AG10803 (cell line): ENCODE data around the gene RPL13.
A peak's percentile ranks its signal among the peaks of the same experiment; 100 is the strongest.

Experiments
- DNase-seq: peaks from one replicate; pipeline ENCODE4 v3.0.0; 2010; ENCODE audit warnings: low read depth
- H3K4me3 ChIP-seq: 2 replicates; pipeline ENCODE4 v1.5.1; 2011; ENCODE audit warnings: mild to moderate bottlenecking, low read length, control low read depth
- TF ChIP-seq, protein P1 (sequence below): conservative IDR thresholded peaks from 2 replicates; pipeline ENCODE4 v1.5.1; 2011; ENCODE audit warnings: mild to moderate bottlenecking, low read length, control low read depth, inconsistent platforms

RPL13 gene

DNA sequence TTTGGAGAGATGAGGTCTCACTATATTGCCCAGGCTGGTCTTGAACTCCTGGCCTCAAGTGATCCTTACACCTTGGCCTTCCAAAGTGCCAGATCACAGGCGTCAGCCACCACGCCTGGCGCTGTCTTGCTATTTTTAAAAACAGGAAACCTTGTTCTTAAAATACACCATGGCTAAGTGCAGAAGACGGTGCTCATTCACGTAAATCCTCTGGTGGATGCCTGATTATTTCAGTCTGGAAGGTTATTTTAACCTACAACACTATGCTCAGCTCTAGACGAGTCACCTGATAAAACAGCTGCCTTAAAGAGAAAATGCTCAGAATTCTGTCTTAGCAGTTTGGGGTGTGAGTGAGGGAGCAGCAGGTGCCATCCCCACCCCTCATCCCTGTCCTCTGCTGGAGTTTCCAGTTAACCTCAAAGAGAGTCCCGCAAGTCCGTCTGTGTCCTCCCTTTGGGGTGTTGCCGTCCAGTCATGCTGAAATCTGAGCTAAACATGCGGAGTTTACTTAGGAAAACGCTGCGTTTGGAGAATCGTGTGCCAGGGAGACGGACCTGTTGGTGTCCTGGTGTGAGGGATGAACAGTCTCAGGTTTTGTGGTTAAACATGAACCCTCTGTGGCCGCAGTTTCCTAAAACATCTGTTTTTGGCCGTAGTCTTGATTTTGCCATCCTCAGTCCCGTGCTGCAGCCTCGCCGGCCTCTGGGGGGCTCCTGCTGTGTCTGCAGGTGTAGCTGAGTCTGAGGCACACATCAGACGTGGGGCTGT is 35.2 kb upstream of the RPL13 start:
- TF ChIP-seq, protein P1, sequence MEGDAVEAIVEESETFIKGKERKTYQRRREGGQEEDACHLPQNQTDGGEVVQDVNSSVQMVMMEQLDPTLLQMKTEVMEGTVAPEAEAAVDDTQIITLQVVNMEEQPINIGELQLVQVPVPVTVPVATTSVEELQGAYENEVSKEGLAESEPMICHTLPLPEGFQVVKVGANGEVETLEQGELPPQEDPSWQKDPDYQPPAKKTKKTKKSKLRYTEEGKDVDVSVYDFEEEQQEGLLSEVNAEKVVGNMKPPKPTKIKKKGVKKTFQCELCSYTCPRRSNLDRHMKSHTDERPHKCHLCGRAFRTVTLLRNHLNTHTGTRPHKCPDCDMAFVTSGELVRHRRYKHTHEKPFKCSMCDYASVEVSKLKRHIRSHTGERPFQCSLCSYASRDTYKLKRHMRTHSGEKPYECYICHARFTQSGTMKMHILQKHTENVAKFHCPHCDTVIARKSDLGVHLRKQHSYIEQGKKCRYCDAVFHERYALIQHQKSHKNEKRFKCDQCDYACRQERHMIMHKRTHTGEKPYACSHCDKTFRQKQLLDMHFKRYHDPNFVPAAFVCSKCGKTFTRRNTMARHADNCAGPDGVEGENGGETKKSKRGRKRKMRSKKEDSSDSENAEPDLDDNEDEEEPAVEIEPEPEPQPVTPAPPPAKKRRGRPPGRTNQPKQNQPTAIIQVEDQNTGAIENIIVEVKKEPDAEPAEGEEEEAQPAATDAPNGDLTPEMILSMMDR = no peak
- H3K4me3 ChIP-seq = no peak overlapping the region
- DNase-seq = no peak

DNA sequence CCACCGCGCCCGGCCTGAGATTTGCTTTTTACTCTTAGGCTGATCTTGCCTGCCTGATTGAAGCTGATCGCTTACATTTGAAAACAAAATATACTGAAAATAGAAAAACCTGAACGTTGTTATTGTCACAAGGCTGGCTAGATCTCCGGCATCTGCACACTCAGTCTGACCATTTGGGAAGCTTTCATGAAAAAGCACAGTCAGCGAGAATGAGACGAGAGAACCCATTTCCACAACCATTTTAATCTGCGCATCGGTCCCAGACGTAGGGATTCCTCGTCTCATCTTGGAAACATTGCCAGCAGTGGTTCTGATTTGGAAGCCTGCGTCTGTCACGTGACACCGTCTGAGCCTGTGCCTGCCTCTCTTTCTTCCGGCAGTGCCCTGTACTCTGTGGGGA is 31.4 kb upstream of the RPL13 start:
- H3K4me3 ChIP-seq = no peak overlapping the region
- TF ChIP-seq, protein P1 = no peak
- no peak for DNase-seq

DNA sequence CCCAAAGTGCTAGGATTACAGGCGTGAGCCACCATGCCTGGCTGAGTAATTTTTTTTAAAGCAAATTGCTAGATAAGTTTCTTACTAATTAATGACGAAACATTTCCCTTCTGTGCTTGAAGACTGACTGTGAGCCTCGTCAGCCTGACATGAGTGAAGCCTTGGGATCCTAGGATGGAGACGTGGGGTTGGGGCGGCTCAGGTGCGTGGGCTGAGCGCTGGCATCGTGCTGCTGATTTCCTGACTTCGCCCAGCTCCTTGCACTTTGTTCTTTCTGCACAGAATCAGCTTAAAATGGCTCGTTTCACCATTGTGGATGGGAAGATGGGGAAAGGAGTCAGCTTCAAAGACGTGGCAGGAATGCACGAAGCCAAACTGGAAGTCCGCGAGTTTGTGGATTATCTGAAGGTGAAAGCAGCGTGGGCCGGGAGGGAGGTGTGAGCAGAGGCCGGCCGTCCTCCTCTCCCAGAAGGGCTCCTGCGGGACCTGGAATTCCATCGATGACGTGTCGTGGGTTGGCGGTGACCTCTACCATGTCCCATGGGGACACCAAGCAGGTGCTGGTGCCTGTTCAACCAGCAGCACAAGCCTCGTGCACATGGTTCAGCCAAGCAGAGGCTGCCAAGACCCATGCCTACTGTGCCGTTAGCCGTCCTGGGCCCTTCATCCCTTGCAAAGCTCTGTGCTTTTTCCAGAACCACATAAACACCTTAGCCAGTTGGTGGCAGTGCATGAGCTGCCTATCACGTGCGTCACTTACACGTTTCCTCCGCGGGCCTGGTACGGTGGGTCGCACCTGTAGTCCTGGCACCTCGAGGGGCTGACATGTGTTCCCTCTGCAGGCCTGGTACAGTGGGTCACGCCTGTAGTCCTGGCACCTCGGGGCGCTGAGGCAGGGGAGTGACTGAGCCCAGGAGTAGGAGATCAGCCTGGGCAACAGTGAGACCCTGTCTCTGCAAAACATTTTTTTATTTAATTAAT is 29.8 kb upstream of the RPL13 start:
- TF ChIP-seq, protein P1 = no peak
- no peak for DNase-seq
- no peak overlapping the region for H3K4me3 ChIP-seq

DNA sequence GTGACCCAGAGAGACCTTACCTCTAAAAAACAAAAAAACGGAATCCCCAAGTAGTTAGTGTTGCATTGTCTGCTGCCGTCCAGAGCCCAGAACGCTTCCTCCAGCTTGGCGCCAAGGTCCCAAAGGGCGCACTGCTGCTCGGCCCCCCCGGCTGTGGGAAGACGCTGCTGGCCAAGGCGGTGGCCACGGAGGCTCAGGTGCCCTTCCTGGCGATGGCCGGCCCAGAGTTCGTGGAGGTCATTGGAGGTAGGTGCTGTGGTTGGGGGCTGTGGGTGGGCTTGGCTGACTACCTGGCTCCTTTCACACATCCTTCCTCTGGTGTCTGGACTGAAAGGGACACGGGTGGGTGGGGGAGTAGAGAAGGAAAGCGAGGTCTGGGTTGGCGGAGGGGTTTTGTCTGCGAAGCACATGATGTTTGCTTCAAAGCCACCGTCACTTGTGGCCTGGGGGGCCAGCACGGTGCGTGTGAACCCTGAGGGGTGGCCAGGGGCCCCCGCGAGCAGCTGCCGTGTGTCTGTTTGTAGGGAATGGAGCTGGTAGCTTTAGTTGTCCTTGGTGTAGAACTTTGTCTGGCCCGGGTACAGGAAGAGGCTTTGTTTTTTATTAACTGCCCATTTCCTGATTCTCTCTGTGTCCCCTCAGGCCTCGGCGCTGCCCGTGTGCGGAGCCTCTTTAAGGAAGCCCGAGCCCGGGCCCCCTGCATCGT is 28.5 kb upstream of the RPL13 start:
- no peak overlapping the region for H3K4me3 ChIP-seq
- TF ChIP-seq, protein P1 = no peak
- DNase-seq = no peak

DNA sequence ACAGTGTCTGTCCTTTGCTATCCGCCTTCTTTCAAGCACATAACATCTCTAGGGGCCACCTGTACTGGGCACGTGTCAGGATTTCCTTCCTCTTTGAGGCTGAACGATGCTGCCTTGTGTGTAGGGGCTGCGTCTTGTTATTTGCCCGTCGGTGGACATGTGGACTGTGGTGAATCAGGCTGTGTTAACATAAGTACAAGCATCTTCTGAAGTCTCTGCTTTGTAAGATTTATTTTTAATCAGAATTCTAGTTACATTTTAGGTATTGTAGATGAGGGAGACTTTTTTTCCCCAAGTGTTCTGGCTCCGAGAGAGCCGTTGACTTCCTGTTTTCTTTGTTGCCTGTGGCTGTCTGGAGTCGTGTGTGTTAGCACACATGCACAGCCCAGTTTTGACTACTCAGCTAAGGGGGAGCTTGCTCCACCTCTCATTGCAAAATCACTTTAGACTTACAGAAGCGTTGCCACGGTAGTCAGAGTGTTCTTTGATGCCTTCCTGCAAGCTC is 26.2 kb upstream of the RPL13 start:
- TF ChIP-seq, protein P1 = no peak
- DNase-seq = peak; percentile 42
- H3K4me3 ChIP-seq = no peak overlapping the region

DNA sequence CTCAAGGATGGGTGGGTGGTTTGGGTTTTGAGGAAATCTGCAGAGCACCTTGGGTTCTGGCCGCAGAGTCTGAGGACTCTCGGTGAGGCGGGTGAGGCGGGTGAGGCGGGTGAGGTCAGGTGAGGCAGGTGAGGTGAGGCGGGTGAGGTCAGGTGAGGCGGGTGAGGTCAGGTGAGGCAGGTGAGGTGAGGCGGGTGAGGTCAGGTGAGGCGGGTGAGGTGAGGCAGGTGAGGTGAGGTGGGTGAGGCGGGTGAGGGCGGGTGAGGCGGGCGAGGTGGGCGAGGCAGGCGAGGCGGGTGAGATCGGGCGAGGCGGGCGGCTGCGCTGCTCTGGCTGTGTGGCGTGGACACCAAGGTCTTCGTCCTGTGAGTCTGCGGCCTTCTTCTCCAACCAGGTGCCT is 24.1 kb upstream of the RPL13 start:
- TF ChIP-seq, protein P1 = no peak
- no peak for DNase-seq
- no peak overlapping the region for H3K4me3 ChIP-seq
